Heart left ventricle (tissue), 16 donors: Measurements from ENCODE around the gene ZDHHC20. TPM values are rescaled to one million over a fixed set of nuclear protein-coding genes. Genes with fewer than 3 reads are reported as not detected.
"Not testable (repeated sequence)": the region's sequence is repeated elsewhere in the genome, so short reads cannot be mapped to it uniquely, and the experiment has no call there.

ENCODE experiments used
- ATAC-seq, 4 donors: fragments of 200-7000 bp; cut with Tn5 transposase; one replicate each; pipeline ENCODE4 v1.9.1; 2020 to 2022; ENCODE audit warnings: moderate library complexity in 4 of 4, mild to moderate bottlenecking in 3 of 4, moderate number of reproducible peaks in 1 of 4
- DNase-seq, 5 donors: peaks; one replicate each; pipeline ENCODE4 v3.0.0-alpha.2; 2020
- H3K27ac ChIP-seq, 12 donors: fragments of 200-600 bp; sonication (generic) in 4 of 12; one replicate each; pipeline versions ENCODE4 v1.5.0 to v1.8.0; 2016 to 2022; ENCODE audit warnings: mild to moderate bottlenecking in 2 of 12
- H3K27me3 ChIP-seq, 9 donors: fragments of 200-600 bp; sonication (generic) in 2 of 9; one replicate each; pipeline versions ENCODE4 v1.5.1 to v1.8.0; 2016 to 2022; ENCODE audit warnings: mild to moderate bottlenecking in 3 of 9
- H3K36me3 ChIP-seq, 9 donors: fragments of 200-600 bp; sonication (generic) in 2 of 9; one replicate each; pipeline versions ENCODE4 v1.5.0 to v1.8.0; 2018 to 2022; ENCODE audit warnings: mild to moderate bottlenecking in 2 of 9
- H3K4me1 ChIP-seq, 12 donors: fragments of 200-600 bp; sonication (generic) in 4 of 12; one replicate each; pipeline versions ENCODE4 v1.5.0 to v1.8.0; 2016 to 2022; ENCODE audit warnings: mild to moderate bottlenecking in 3 of 12
- H3K4me3 ChIP-seq, 12 donors: fragments of 200-600 bp; sonication (generic) in 4 of 12; one replicate each; pipeline versions ENCODE4 v1.5.0 to v1.8.0; 2017 to 2022; ENCODE audit warnings: mild to moderate bottlenecking in 9 of 12, moderate library complexity in 4 of 12
- H3K9me3 ChIP-seq, 12 donors: fragments of 200-600 bp; sonication (generic) in 4 of 12; one replicate each; pipeline versions ENCODE4 v1.5.0 to v1.8.0; 2016 to 2022; ENCODE audit warnings: mild to moderate bottlenecking in 1 of 12
- CTCF ChIP-seq, 12 donors: fragments of 200-600 bp; sonication (generic) in 4 of 12; IDR thresholded peaks; one replicate each; pipeline versions ENCODE4 v1.5.0 to v1.8.0; 2018 to 2022; ENCODE audit warnings: antibody characterized with exemption in 12 of 12, mild to moderate bottlenecking in 5 of 12
- POLR2A ChIP-seq, 2 donors: fragments of 450-650 bp; IDR thresholded peaks; one replicate each; pipeline ENCODE4 v1.6.1; 2017; ENCODE audit warnings: antibody characterized with exemption in 2 of 2, mild to moderate bottlenecking in 2 of 2, moderate library complexity in 2 of 2
- WGBS, 4 donors: extraction: QIAGEN DNeasy Blood & Tissue Kit in 2 of 4; methylation state at CpG; one replicate each; pipeline versions ENCODE4 v1.1.5 to v1.1.7; 2013 to 2018; 5-methylcytosine and 5-hydroxymethylcytosine counted together
- intact Hi-C, 10 donors: fragments of 100-400 bp; cut with DNase I; formaldehyde crosslinking; loops; one replicate each; pipeline versions ENCODE4 v1.11.1 to v1.14.2; 2022
- polyA plus RNA-seq, 2 donors: library from polyadenylated mRNA; stranded (reverse); fragments of 200-250 nt; gene quantifications; one replicate each; pipeline ENCODE4 v1.2.3, GENCODE V29; 2013
- total RNA-seq, 9 donors: library from RNA; depleted of rRNA in 2 of 9; stranded (reverse); fragments of >200 nt in 2 of 9; fragmentation: NEBNext Ultra II Directional in 3 of 9; extraction: Animal tissue kit (Norgen Biotek cat#: 25700) in 3 of 9; gene quantifications; one replicate each; pipeline versions ENCODE4 v1.1.0 to v1.2.4, GENCODE V29; 2016 to 2023
- donor health status: ischemic (EF 13 %, LVEDD 7.1; RV severe dilation, severe dysfunction).
- donor health status: healthy with polysubstance abuse.
- donor health status: DM: no; HTN: yes; CAD: no.
- donor health status: DM: no; HTN: no; CAD: no.
- donor health status: ischemic (EF 25% LVEDD 6.9; RV normal size, moderate dysfunction).
- donor health status: ischemic (EF 25% LVEDD 5.7; RV mildly dilated, moderate dysfunction).
- donor health status: healthy.
- donor health status: DM: yes; HTN: yes; CAD: no.
- donor health status: ischemic (EF 35%, LVEDD 5.7; RV mildly dilated, moderate dysfunction).
- donor health status: nonischemic (EF 11% LVEDD 7.7; RV severe dilation, severe dysfunction).
- donor health status: DM: yes; HTN: yes; CAD: no.
- donor health status: PGD.
- donor health status: ischemic (EF 29% LVEDD 5.4; RV normal size, mild dysfunction).
- donor health status: nonischemic (EF 23%, LVEDD 6.1; RV moderate dilation, normal function).

Gene ZDHHC20
- total and polyA plus RNA-seq, 11 donors = 6.2 to 36.4 (median 16.8) TPM

- H3K4me3 ChIP-seq = no peak overlapping the region
- H3K36me3 ChIP-seq = peaks cover 0 to 23% (median 12%) of the 10 kb centered on the region in 9 donors
- intact Hi-C loops = no loop called here
- H3K9me3 ChIP-seq = no peaks in the 10 kb centered on the region
- peak in 1 of 4 donors; percentile 56 for ATAC-seq
- H3K27me3 ChIP-seq = no peaks in the 10 kb centered on the region
- 64 to 75% (median 71%) methylated on average over 3 of the region's 3 CpGs for WGBS, 4 donors
- DNase-seq = no peak
- TF ChIP-seq CTCF (IDR thresholded peaks at IDR 0.05) (no peak), POLR2A (IDR thresholded peaks at IDR 0.05) (no peak)
- no peak overlapping the region for H3K27ac ChIP-seq
- H3K4me1 ChIP-seq = peaks cover 0 to 10% (median 0%) of the 10 kb centered on the region in 12 donors
These were observed 38.4 kb downstream of the ZDHHC20 start for GRCh38 chr13:21420706-21421105.

GRCh38 chr13:21413013-21413412 is 46.1 kb downstream of the ZDHHC20 start:
- Histone ChIP-seq H3K4me3 (no peak overlapping the region), H3K4me1 (no peaks in the 10 kb centered on the region), H3K27me3 (no peaks in the 10 kb centered on the region), H3K36me3 (peaks cover 0 to 56% (median 40%) of the 10 kb centered on the region in 9 donors), H3K9me3 (peaks cover 0 to 2% (median 0%) of the 10 kb centered on the region in 12 donors), H3K27ac (no peak overlapping the region)
- TF ChIP-seq POLR2A (IDR thresholded peaks at IDR 0.05) (no peak), CTCF (IDR thresholded peaks at IDR 0.05) (no peak)
- intact Hi-C loops = no loop called here
- no peak for DNase-seq
- ATAC-seq = no peak
- 49 to 68% (median 57%) methylated on average over 1 of the region's 1 CpG for WGBS, 4 donors

GRCh38 chr13:21410453-21410852 is 48.6 kb downstream of the ZDHHC20 start:
- H3K4me3 ChIP-seq, ATAC-seq, H3K27me3 ChIP-seq, H3K9me3 ChIP-seq, H3K27ac ChIP-seq, intact Hi-C loops, H3K4me1 ChIP-seq, DNase-seq: not testable (repeated sequence)
- WGBS, 4 donors = 62 to 100% (median 74%) methylated on average over 1 to 2 of the region's 2 CpGs
- peaks cover 0 to 46% (median 36%) of the 10 kb centered on the region in 9 donors for H3K36me3 ChIP-seq

DNA sequence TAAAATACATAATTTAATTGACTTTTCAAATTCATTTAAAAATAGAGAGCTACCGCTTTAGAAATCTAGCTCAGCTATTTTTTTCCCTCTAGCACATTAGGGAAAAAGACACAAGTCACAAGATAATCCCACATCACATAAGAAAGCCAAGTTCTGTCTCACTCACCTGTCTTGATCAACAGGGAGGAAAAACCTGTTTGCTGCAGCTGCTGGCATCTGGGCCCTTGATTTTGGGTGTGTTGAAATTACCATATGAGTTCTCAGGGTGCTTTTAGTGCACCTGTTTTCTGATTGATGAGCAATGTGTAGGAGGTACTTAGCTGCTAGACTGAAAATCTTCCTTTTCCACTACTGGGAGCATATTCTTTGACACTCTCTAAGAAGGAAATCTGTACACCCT is 53.8 kb downstream of the ZDHHC20 start:
- no peak overlapping the region for H3K4me3 ChIP-seq
- H3K27ac ChIP-seq = no peak overlapping the region
- no peaks in the 10 kb centered on the region for H3K27me3 ChIP-seq
- H3K36me3 ChIP-seq = peaks cover 0 to 52% (median 39%) of the 10 kb centered on the region in 9 donors
- TF ChIP-seq CTCF (IDR thresholded peaks at IDR 0.05) = no peak
- no peak for TF ChIP-seq POLR2A (IDR thresholded peaks at IDR 0.05)
- intact Hi-C loops = loop anchor here in 1 of 10 donors (10.0 kb wide), 1 partner anchor 49 kb away; the partner anchor contains the start of gene ZDHHC20
- peaks cover 0 to 5% (median 0%) of the 10 kb centered on the region in 12 donors for H3K9me3 ChIP-seq
- DNase-seq = no peak
- H3K4me1 ChIP-seq = peaks cover 0 to 18% (median 0%) of the 10 kb centered on the region in 12 donors
- WGBS, 4 donors = 96 to 99% (median 98%) methylated on average over 1 of the region's 1 CpG
- ATAC-seq = no peak
